ENCODE data around the gene GJA4. TPM values are rescaled to one million over a fixed set of nuclear protein-coding genes. Genes with fewer than 3 reads are reported as not detected.

The GJA4 gene
- 10 to 100 TPM; 25.9 to 49.9 (median 32.9) TPM for polyA plus RNA-seq (ENCODE audit: insufficient read length in 10 of 10)
- long read RNA-seq, donor 1, transcript GJA4-201 (2 exons, 1,622 nt) = major isoform, 13 of 17 reads
- long read RNA-seq, donor 1, partial matches to known transcripts = 0 of 17 reads
- long read RNA-seq, donor 1, other reads (novel, unspliced or antisense) = 0 of 17 reads
- long read RNA-seq, donor 2, partial matches to known transcripts = 0 of 4 reads
- long read RNA-seq, donor 2, other reads (novel, unspliced or antisense) = 0 of 4 reads
- long read RNA-seq, donor 3 = 0 reads
- long read RNA-seq, donor 4, partial matches to known transcripts = 0 of 2 reads
- long read RNA-seq, donor 4, other reads (novel, unspliced or antisense) = 0 of 2 reads
- long read RNA-seq, donor 5, transcript GJA4-202 (2 exons, 1,059 nt) = minor isoform, 5 of 21 reads
- long read RNA-seq, donor 5, transcript GJA4-201 (2 exons, 1,622 nt) = major isoform, 16 of 21 reads
- long read RNA-seq, donor 5, partial matches to known transcripts = 0 of 21 reads
- long read RNA-seq, donor 5, other reads (novel, unspliced or antisense) = 0 of 21 reads
- long read RNA-seq, donor 6, transcript GJA4-201 (2 exons, 1,622 nt) = major isoform, 9 of 18 reads
- long read RNA-seq, donor 6, partial matches to known transcripts = 9 of 18 reads
- long read RNA-seq, donor 6, other reads (novel, unspliced or antisense) = 0 of 18 reads
- long read RNA-seq, donor 7, transcript GJA4-201 (2 exons, 1,622 nt) = major isoform, 6 of 8 reads
- long read RNA-seq, donor 7, partial matches to known transcripts = 0 of 8 reads
- long read RNA-seq, donor 7, other reads (novel, unspliced or antisense) = 0 of 8 reads
- long read RNA-seq, donor 8, transcript GJA4-201 (2 exons, 1,622 nt) = major isoform, 5 of 6 reads
- long read RNA-seq, donor 8, partial matches to known transcripts = 0 of 6 reads
- long read RNA-seq, donor 8, other reads (novel, unspliced or antisense) = 0 of 6 reads
- long read RNA-seq, donor 9, partial matches to known transcripts = 0 of 3 reads
- long read RNA-seq, donor 9, other reads (novel, unspliced or antisense) = 0 of 3 reads

DNA sequence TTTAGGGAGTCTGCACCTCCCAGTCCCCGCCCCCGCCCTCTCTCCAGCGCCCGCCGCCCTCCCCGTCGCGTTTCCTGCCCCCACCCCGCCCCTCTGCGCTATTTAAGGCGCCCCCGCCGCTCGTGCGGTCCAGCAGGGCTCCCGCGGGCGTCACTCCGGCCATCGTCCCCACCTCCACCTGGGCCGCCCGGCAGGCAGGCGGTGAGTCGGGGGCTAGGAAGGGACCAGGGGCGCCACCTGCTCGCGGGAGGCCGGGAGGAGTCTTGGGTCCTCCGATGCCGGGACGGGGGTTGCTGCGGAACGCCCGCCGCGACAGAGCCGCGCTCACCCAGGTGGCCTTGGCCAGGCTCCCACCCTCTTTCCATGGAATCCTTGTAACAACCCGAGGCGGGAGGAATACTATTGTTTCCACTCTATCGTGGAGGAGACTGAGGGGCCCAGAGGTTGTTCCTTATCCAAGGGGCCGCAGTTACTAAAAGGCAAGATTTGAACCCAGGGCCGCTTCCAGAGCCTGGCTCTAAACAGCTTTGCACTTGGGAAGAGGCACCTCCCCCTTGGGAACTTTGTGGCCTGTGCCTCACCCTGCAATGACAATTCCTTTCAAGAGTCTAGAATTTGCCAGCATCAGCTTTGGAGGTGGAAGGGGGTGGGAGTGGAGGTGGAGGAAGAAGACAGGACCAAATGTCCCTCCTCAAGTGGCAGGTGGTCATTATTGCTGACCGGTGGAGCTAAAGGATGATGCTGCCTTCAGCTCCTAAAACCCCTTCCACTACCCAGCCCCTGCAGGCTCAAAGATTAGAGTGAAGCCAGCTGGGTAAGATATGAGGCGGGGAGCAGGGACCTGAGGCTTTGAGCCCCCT lies at the start of gene GJA4:
GJA4 (plus strand) TSS at position 132 of the 860 bp plus-strand sequence. CDS start 1,215 bp downstream, outside the sequence.
- DNase-seq = no peak

DNA sequence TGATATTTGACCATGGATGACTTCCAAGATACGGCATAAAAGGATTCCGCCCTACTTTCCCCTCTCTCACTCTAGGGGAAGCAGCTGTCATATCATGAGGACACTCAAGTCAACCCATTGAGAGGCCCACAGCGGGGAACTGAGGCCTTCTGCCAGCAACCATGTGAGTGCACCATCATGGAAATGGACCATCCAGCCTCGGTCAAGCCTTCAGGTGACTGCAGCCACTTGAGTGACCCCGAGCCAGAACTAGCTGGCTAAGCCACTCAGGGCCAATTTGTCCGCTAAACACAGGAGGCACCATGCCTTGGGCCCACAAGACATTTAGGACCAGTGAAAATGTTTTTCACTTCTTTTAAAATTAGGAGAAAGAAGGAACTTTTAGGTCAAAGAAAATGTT lies 49.0 kb upstream of the GJA4 start:
- no peak for DNase-seq

- DNase-seq = no peak
Measured at GRCh38 chr1:34744851-34745250, 47.9 kb upstream of the GJA4 start.

DNA sequence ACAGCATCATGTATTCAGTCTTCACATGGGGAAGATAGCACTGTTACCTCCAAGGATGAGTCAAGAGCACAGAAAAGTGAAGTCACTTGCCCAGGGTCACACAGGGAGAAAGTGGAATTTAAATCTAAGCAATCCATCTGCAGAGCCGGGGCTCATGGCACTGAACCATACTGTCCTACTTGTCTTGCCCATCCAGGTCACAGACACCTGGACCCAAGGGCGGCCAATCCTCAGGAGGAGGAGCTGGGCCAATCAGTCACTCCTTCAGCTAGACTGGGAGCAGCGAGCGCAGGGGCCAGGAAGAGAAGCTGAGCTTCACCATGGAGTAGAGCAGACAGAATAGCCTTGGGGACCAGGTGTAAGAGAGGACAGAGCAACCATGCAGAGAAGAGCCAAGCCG lies 47.1 kb upstream of the GJA4 start:
- DNase-seq = no peak

- DNase-seq = no peak
Measured at GRCh38 chr1:34746101-34746500, 46.7 kb upstream of the GJA4 start.

DNA sequence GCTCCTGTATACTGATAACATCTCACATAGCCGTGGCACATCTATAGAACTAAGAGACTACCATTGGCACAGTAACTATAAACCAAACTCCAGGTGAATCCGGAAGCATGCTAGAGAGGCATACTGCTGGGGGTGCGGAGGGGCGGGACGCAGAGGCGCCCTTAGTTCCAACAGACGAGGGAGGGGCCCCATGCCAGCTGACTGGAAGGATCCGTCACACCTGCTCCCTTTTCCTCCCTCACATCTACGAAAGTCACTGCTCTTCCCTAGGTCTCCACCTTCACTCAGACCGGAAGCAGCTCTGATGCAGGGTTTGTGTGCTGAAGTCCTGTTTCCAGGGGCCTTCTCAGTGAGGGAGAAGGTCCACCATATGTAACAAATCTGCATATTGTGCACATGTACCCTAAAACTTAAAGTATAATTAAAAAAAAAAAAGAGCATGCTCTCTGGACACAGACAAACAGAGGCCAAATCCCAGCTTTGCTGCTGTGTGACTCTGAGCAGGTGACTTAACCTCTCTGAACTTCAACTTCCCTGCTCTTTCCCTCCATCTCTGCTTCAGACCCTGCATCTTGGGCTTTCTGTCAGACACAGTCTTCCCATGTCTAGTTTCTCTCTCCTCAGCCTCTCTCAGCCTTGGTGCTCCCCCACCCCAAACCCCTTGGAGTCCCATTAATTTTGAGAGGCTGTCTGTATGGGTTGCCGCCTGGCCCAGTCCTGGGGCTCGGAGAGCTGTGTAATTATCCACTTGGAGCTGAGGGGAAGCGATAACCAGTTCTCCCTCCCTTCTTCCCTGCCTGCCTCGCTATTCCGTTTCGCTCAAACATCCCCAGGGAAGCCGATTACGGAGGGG lies 45.8 kb upstream of the GJA4 start:
- no peak for DNase-seq

GRCh38 chr1:34747638-34747941 lies 45.2 kb upstream of the GJA4 start:
- no peak for DNase-seq

DNA sequence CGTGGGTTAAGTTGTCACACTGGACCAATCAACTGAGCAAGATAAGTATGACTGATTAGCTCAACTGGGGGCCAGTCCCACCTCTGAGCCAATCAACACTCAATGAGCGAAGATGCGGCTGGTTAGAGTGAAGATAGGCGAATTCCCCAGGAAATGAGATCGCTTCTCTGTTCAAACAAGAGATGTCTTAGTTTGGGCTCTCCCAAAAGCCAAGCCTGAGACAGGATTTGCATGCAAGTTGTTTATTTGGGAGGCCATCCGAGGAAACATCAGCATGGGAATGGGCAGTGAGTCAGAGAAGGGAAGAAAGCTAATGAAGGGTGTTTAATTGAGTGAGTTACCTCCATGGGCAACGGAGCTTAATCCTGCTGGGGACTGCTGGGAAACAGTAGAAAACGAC lies 42.8 kb upstream of the GJA4 start:
- DNase-seq = no peak

GRCh38 chr1:34750610-34751009 lies 42.2 kb upstream of the GJA4 start:
- DNase-seq = no peak

GRCh38 chr1:34753163-34753562 lies 39.6 kb upstream of the GJA4 start:
- no peak for DNase-seq

DNA sequence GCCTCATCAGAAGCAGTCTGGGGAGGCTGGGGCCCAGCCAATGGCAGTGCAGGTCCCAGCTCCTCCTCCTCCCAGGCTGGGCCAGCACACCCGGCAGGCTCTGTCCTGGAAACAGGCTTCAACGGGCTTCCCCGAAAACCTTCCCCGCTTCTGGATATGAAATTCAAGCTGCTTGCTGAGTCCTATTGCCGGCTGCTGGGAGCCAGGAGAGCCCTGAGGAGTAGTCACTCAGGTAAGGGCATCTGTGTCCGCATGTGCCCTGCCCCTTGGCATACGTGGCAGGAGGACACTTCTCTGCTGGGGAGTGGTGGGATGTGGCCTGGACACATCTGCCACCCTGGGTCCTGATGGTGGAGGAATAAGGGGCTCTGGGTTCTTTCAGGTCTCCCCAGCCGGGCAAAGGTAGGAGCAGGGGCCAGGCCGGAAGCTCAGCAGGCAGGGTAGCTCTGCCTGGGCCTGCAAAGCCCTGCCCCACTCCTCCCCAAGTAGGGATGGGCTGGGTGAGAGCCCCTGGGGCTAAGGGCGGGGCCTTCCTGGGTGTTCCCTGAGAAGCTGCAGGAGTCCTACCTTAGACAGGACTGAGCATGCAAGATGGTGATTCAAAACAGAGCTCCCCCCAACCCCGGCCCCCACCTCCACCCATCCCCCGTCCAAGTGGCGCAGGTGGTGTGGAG lies 37.7 kb upstream of the GJA4 start, which contains the start of gene GJB5:
GJB5 (plus strand) TSS at position 84 of the 674 bp plus-strand sequence. CDS start 2,284 bp downstream, outside the sequence.
- no peak for DNase-seq

GRCh38 chr1:34755961-34756360 lies 36.8 kb upstream of the GJA4 start:
- DNase-seq = no peak

DNA sequence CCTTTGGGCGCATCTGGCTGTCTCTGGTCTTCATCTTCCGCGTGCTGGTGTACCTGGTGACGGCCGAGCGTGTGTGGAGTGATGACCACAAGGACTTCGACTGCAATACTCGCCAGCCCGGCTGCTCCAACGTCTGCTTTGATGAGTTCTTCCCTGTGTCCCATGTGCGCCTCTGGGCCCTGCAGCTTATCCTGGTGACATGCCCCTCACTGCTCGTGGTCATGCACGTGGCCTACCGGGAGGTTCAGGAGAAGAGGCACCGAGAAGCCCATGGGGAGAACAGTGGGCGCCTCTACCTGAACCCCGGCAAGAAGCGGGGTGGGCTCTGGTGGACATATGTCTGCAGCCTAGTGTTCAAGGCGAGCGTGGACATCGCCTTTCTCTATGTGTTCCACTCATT lies 35.4 kb upstream of the GJA4 start:
- no peak for DNase-seq

- DNase-seq = no peak
Measured at GRCh38 chr1:34758751-34759150, 34.0 kb upstream of the GJA4 start.

GRCh38 chr1:34759503-34760357 lies 33.1 kb upstream of the GJA4 start, which contains the start of gene GJB4:
Gene GJB4 (plus strand): TSS chr1:34759740. CDS start chr1:34761255, 1,515 bp downstream.
- no peak for DNase-seq

DNA sequence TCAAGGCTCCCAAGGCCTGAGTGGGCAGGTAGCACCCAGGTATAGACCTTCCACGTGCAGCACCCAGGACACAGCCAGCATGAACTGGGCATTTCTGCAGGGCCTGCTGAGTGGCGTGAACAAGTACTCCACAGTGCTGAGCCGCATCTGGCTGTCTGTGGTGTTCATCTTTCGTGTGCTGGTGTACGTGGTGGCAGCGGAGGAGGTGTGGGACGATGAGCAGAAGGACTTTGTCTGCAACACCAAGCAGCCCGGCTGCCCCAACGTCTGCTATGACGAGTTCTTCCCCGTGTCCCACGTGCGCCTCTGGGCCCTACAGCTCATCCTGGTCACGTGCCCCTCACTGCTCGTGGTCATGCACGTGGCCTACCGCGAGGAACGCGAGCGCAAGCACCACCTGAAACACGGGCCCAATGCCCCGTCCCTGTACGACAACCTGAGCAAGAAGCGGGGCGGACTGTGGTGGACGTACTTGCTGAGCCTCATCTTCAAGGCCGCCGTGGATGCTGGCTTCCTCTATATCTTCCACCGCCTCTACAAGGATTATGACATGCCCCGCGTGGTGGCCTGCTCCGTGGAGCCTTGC lies 31.5 kb upstream of the GJA4 start:
- DNase-seq = no peak

GRCh38 chr1:34761776-34762307 lies 31.0 kb upstream of the GJA4 start:
- no peak for DNase-seq

DNA sequence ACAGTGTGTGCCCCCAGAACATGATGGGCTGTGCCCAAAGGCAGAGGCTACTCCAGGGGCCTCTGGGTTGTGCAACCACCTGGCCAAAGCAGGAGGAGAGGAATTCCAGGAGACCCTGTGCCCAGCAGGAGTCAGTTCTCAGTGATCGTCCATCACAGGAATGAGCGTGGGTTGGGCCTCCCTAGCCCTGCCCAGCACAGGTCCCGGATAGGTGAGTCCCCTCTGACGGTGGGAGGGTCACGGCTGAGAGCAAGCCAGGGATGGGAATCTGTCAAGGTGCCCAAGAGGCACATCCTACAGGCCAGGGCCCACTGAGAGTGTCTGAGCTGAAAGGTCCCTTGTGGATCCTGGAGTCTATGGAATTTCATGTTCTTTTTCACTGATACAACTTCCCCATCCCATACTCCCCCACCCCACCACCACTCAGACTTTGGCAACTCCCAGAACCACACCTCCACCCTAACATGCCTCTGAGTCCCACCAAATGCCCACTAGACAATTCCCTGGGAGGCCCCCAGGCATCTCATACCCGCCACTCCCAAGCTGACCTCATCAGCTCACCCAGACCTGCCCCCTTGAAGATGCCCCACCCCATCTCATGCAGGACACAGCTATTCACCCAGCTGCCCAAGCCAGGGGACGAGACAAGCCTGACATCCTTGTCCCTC lies 30.2 kb upstream of the GJA4 start:
- no peak for DNase-seq

Data from muscle of back (tissue), 13 donors.